Measurements from ENCODE around the gene SLC1A7.

DNA sequence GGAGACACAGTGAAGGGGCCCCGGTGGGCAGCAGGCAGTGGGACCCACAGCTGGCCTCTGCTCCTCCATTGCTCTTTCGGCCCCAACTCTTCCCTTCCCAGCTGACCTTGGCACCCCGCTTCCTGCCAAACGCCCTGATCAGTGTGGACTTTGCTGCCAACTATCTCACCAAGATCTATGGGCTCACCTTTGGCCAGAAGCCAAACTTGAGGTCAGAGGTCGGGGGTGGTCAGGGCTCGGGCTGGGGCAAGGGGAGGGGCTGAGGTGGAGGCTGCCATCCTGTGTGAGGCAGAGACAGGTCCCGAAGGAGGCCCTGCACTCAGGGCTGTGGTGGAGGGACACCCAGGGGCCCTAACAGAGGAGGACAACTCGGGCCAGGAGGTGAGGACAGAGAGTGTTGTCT is 66.7 kb downstream of the SLC1A7 start:
- no peak for TF ChIP-seq FOXK2 (IDR thresholded peaks at IDR 0.05)
- TF ChIP-seq CTBP1 (IDR thresholded peaks at IDR 0.05; ENCODE audit: borderline replicate concordance), result no peak
- no peak for TF ChIP-seq LEF1 (IDR thresholded peaks at IDR 0.05; ENCODE audit: borderline replicate concordance)
- no peak for TF ChIP-seq TARDBP (IDR thresholded peaks at IDR 0.05)
- TF ChIP-seq BHLHE40 (IDR thresholded peaks at IDR 0.05; ENCODE audit: borderline replicate concordance), result no peak
- TF ChIP-seq NFRKB (IDR thresholded peaks at IDR 0.05), result no peak

All from HEK293T (cell line).